Upper lobe of left lung (tissue), 4 donors: Measurements from ENCODE around the gene PLB1.

Source experiments
- EP300 ChIP-seq, 4 donors: sonication (generic); formaldehyde crosslinking; IDR thresholded peaks; one replicate each; pipeline ENCODE4 v1.5.1; 2017; ENCODE audit warnings: antibody characterized with exemption in 4 of 4, control low read depth in 2 of 4
- POLR2A ChIP-seq, 4 donors: fragments of 450-650 bp; IDR thresholded peaks; one replicate each; pipeline ENCODE4 v1.5.1; 2016 to 2017; ENCODE audit warnings: antibody characterized with exemption in 4 of 4, mild to moderate bottlenecking in 2 of 4
- POLR2AphosphoS5 ChIP-seq, 2 donors: sonication (generic); formaldehyde crosslinking; IDR thresholded peaks; one replicate each; pipeline ENCODE4 v1.5.1; 2017; ENCODE audit warnings: antibody characterized with exemption in 2 of 2
- TF ChIP-seq, protein P1 (sequence below), 6 experiments: fragments of 450-650 bp in 4 of 6; fragments of 200-600 bp in 2 of 6; sonication (generic) in 2 of 6; IDR thresholded peaks; one replicate each; pipeline ENCODE4 v1.5.1; 2016 to 2019; ENCODE audit warnings: antibody characterized with exemption in 6 of 6

DNA sequence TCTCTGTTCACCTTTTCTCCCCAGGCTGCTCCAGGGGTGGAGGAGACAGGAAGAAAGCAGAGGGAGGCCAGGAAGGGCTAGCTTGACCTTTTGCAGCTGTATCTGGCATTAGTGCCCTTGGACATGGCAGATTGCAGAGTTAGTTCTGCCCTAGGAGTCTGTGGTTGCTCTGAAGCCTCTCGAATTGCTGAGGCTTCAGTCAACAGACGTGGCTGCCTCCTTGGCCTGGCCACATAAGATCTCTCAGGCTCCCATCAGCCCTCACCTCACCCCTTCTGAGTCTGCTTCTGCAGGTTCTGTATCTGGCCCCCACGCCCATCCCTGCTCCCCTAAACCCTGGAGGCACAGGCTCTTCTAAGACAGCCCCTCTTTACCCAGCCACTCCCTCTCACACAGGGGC is 18.2 kb upstream of the PLB1 start:
- TF ChIP-seq, protein P1, sequence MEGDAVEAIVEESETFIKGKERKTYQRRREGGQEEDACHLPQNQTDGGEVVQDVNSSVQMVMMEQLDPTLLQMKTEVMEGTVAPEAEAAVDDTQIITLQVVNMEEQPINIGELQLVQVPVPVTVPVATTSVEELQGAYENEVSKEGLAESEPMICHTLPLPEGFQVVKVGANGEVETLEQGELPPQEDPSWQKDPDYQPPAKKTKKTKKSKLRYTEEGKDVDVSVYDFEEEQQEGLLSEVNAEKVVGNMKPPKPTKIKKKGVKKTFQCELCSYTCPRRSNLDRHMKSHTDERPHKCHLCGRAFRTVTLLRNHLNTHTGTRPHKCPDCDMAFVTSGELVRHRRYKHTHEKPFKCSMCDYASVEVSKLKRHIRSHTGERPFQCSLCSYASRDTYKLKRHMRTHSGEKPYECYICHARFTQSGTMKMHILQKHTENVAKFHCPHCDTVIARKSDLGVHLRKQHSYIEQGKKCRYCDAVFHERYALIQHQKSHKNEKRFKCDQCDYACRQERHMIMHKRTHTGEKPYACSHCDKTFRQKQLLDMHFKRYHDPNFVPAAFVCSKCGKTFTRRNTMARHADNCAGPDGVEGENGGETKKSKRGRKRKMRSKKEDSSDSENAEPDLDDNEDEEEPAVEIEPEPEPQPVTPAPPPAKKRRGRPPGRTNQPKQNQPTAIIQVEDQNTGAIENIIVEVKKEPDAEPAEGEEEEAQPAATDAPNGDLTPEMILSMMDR (IDR thresholded peaks at IDR 0.05), result no peak
- no peak for TF ChIP-seq POLR2A (IDR thresholded peaks at IDR 0.05)
- TF ChIP-seq POLR2AphosphoS5 (IDR thresholded peaks at IDR 0.05), result no peak
- TF ChIP-seq EP300 (IDR thresholded peaks at IDR 0.05), result no peak
